Measurements from ENCODE around the gene KRT36.

The KRT36 gene

DNA sequence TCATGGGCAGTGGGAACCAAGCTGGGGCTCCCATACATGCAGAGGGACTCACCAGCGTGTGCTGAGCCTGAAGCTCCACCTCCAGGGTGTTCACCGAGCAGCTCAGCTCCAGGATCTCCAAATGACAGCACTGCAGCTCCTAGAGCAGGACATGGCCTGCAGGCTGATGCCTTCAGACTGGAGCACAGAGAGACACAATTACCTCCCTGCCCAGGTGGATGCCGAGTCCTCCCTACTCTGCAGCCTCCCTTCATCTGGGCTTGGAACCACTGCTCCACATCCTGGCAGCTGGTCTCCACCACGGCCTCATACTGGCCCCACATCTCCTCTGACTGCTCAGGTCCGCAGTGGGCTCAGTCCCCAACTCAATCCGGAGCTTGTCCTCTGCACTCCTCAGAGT is 40.7 kb downstream of the KRT36 start:
- Histone ChIP-seq H3K36me3 (ENCODE audit: insufficient read depth, low read length) (no peaks in the 10 kb centered on the region), H3K79me2 (ENCODE audit: insufficient read depth, low read length) (no peaks in the 10 kb centered on the region), H4K20me1 (ENCODE audit: insufficient read depth, low read length, poor library complexity, severe bottlenecking) (no peaks in the 10 kb centered on the region), H3F3A (ENCODE audit: low read depth) (no peaks in the 10 kb centered on the region), H3K9ac (ENCODE audit: low read depth, low read length, poor library complexity, severe bottlenecking) (no peak overlapping the region), H3K9me2 (replicated peaks; ENCODE audit: low read depth, low read length) (no peaks in the 10 kb centered on the region), H3K4me2 (ENCODE audit: low read depth, low read length, poor library complexity, severe bottlenecking) (no peak overlapping the region), H3K4me3 (ENCODE audit: low read length, poor library complexity, severe bottlenecking) (no peak overlapping the region), H3K27me3 (ENCODE audit: insufficient read depth, low read length, poor library complexity, severe bottlenecking) (peaks cover 16% of the 10 kb centered on the region), H3K9me3 (ENCODE audit: insufficient read depth, low read depth, low read length) (no peaks in the 10 kb centered on the region), H3K4me1 (ENCODE audit: insufficient read depth, low read length, poor library complexity, severe bottlenecking) (no peaks in the 10 kb centered on the region), H2AFZ (ENCODE audit: low read length) (no peak overlapping the region)
- no peak for TF ChIP-seq EZH2phosphoT487 (IDR thresholded peaks at IDR 0.05; ENCODE audit: borderline replicate concordance)
- TF ChIP-seq, protein P1, sequence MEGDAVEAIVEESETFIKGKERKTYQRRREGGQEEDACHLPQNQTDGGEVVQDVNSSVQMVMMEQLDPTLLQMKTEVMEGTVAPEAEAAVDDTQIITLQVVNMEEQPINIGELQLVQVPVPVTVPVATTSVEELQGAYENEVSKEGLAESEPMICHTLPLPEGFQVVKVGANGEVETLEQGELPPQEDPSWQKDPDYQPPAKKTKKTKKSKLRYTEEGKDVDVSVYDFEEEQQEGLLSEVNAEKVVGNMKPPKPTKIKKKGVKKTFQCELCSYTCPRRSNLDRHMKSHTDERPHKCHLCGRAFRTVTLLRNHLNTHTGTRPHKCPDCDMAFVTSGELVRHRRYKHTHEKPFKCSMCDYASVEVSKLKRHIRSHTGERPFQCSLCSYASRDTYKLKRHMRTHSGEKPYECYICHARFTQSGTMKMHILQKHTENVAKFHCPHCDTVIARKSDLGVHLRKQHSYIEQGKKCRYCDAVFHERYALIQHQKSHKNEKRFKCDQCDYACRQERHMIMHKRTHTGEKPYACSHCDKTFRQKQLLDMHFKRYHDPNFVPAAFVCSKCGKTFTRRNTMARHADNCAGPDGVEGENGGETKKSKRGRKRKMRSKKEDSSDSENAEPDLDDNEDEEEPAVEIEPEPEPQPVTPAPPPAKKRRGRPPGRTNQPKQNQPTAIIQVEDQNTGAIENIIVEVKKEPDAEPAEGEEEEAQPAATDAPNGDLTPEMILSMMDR (conservative IDR thresholded peaks at IDR 0.05; ENCODE audit: low read length) = no peak

DNA sequence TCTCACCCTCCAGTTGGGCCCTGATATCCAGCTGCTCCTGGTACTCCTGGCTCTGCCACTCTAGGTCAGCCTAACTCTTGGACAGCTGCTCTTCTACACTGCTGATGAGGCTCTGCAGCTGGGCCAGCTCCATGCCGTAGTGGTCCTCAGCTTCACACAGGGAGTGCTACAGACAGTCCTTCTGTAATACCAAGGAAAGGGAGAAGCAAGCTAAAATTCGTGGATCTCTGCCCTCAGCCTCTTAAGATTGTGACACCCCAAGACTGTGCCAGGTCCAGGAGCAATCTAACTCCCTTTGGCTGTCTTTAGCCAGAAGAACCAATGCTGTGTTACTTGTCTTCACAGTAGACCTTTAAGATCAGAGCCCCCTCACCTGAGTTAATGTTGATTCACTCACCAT is 41.2 kb downstream of the KRT36 start:
- Histone ChIP-seq H3F3A (ENCODE audit: low read depth) (no peaks in the 10 kb centered on the region), H3K36me3 (ENCODE audit: insufficient read depth, low read length) (no peaks in the 10 kb centered on the region), H3K79me2 (ENCODE audit: insufficient read depth, low read length) (no peaks in the 10 kb centered on the region), H3K9ac (ENCODE audit: low read depth, low read length, poor library complexity, severe bottlenecking) (no peak overlapping the region), H3K4me2 (ENCODE audit: low read depth, low read length, poor library complexity, severe bottlenecking) (no peak overlapping the region), H3K9me3 (ENCODE audit: insufficient read depth, low read depth, low read length) (no peaks in the 10 kb centered on the region), H3K4me3 (ENCODE audit: low read length, poor library complexity, severe bottlenecking) (no peak overlapping the region), H4K20me1 (ENCODE audit: insufficient read depth, low read length, poor library complexity, severe bottlenecking) (no peaks in the 10 kb centered on the region), H2AFZ (ENCODE audit: low read length) (no peak overlapping the region), H3K4me1 (ENCODE audit: insufficient read depth, low read length, poor library complexity, severe bottlenecking) (no peaks in the 10 kb centered on the region), H3K9me2 (replicated peaks; ENCODE audit: low read depth, low read length) (no peaks in the 10 kb centered on the region), H3K27me3 (ENCODE audit: insufficient read depth, low read length, poor library complexity, severe bottlenecking) (peaks cover 20% of the 10 kb centered on the region)
- TF ChIP-seq, protein P1 (conservative IDR thresholded peaks at IDR 0.05; ENCODE audit: low read length) = no peak
- no peak for TF ChIP-seq EZH2phosphoT487 (IDR thresholded peaks at IDR 0.05; ENCODE audit: borderline replicate concordance)

DNA sequence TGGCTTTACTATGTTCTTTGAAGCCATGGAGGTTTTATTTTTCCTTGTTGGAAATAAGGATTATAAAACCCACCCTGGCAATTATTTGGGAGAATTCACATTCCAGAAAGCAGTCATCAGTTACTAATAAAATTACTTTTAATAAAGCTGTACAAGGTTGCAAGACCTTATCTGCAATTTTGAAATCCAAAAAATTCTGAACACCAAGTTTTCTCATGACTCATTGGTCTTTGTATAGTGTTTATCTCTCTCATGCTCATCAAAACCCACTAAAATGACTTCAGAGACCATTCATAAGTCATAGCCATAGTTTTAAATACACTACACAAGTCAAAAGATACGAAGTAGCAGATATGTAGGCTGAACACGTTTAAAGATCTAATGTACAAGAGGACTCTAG is 42.9 kb downstream of the KRT36 start:
- H3F3A ChIP-seq (ENCODE audit: low read depth) = no peaks in the 10 kb centered on the region
- H4K20me1 ChIP-seq (ENCODE audit: insufficient read depth, low read length, poor library complexity, severe bottlenecking) = no peaks in the 10 kb centered on the region
- H3K36me3 ChIP-seq (ENCODE audit: insufficient read depth, low read length) = no peaks in the 10 kb centered on the region
- no peak overlapping the region for H3K4me3 ChIP-seq (ENCODE audit: low read length, poor library complexity, severe bottlenecking)
- H3K27me3 ChIP-seq (ENCODE audit: insufficient read depth, low read length, poor library complexity, severe bottlenecking) = peaks cover 16% of the 10 kb centered on the region
- no peaks in the 10 kb centered on the region for H3K4me1 ChIP-seq (ENCODE audit: insufficient read depth, low read length, poor library complexity, severe bottlenecking)
- TF ChIP-seq, protein P1 (conservative IDR thresholded peaks at IDR 0.05; ENCODE audit: low read length) = no peak
- no peak for TF ChIP-seq EZH2phosphoT487 (IDR thresholded peaks at IDR 0.05; ENCODE audit: borderline replicate concordance)
- no peak overlapping the region for H3K9ac ChIP-seq (ENCODE audit: low read depth, low read length, poor library complexity, severe bottlenecking)
- no peak overlapping the region for H3K4me2 ChIP-seq (ENCODE audit: low read depth, low read length, poor library complexity, severe bottlenecking)
- H3K9me3 ChIP-seq (ENCODE audit: insufficient read depth, low read depth, low read length) = no peaks in the 10 kb centered on the region
- H3K9me2 ChIP-seq (replicated peaks; ENCODE audit: low read depth, low read length) = no peaks in the 10 kb centered on the region
- no peaks in the 10 kb centered on the region for H3K79me2 ChIP-seq (ENCODE audit: insufficient read depth, low read length)
- no peak overlapping the region for H2AFZ ChIP-seq (ENCODE audit: low read length)

Measured in Loucy (cell line).